Pancreas (tissue), 10 donors: ENCODE results near the gene BAHCC1. TPM values are rescaled to one million over a fixed set of nuclear protein-coding genes. Genes with fewer than 3 reads are reported as not detected.
A peak's percentile ranks its signal among the peaks of the same experiment; 100 is the strongest.

Experiments used
- ATAC-seq, 4 donors: fragments of 200-7000 bp; cut with Tn5 transposase; one replicate each; pipeline versions ENCODE4 v1.8.0 to v1.9.1; 2020; ENCODE audit warnings: mild to moderate bottlenecking in 4 of 4, moderate library complexity in 4 of 4
- DNase-seq, 6 donors: peaks; one replicate each; pipeline ENCODE4 v3.0.0-alpha.2; 2020
- FAIRE-seq: peaks from 2 replicates; lab custom pipeline; 2012; peaks lifted over from hg19 to GRCh38; lab: Jason Lieb, UNC
- H3K27ac ChIP-seq, 4 donors: fragments of 200-600 bp; sonication (generic); 1 replicate in 3 of 4; 2 replicates in 1 of 4; pipeline versions ENCODE4 v1.5.0 to v1.8.0; 2020
- H3K27me3 ChIP-seq, 4 donors: fragments of 200-600 bp; one replicate each; pipeline ENCODE4 v1.8.0; 2021
- H3K36me3 ChIP-seq, 3 donors: fragments of 200-600 bp; sonication (generic) in 1 of 3; one replicate each; pipeline versions ENCODE4 v1.5.0 to v1.8.0; 2020 to 2021
- H3K4me1 ChIP-seq, 3 donors: fragments of 200-600 bp; one replicate each; pipeline ENCODE4 v1.8.0; 2021
- H3K4me3 ChIP-seq, 4 donors: fragments of 200-600 bp; sonication (generic) in 2 of 4; one replicate each; pipeline versions ENCODE4 v1.5.0 to v1.8.0; 2020 to 2021
- H3K9me3 ChIP-seq, 4 donors: fragments of 200-600 bp; one replicate each; pipeline ENCODE4 v1.8.0; 2021
- CTCF ChIP-seq, 4 donors: fragments of 200-600 bp; sonication (generic) in 3 of 4; IDR thresholded peaks; one replicate each; pipeline versions ENCODE4 v1.5.0 to v1.8.0; 2021; ENCODE audit warnings: antibody characterized with exemption in 4 of 4
- WGBS, 2 donors: extraction: QIAGEN DNeasy Blood & Tissue Kit; methylation state at CpG; one replicate each; pipeline ENCODE4 v1.1.7; 2013; 5-methylcytosine and 5-hydroxymethylcytosine counted together
- intact Hi-C, 3 donors: fragments of 100-400 bp; cut with DNase I; formaldehyde crosslinking; loops; one replicate each; pipeline versions ENCODE4 v1.11.1 to v1.14.2; 2022
- polyA plus RNA-seq, 2 donors: library from polyadenylated mRNA; stranded (reverse); fragments of 200-250 nt; gene quantifications; one replicate each; pipeline ENCODE4 v1.2.3, GENCODE V29; 2013
- total RNA-seq, 6 donors: library from RNA; stranded (reverse); fragmentation: NEBNext Ultra II Directional in 4 of 6; extraction: Animal tissue kit (Norgen Biotek cat#: 25700) in 4 of 6; gene quantifications; one replicate each; pipeline versions ENCODE4 v1.2.1 to v1.2.4, GENCODE V29; 2021 to 2023
- donor health status: healthy with polysubstance abuse.
- donor health status: DM: no; HTN: no; CAD: no; lungs with moderate emphysema.
- donor health status: DM: no; HTN: no; CAD: no.
- donor health status: control.
- donor health status: control.
- donor health status: Bipolar disorder and iron deficiency.
- donor health status: DM: yes; HTN: yes; CAD: no.
- donor health status: DM: no; HTN: no; CAD: no.
- donor health status: DM: no; HTN: no; CAD: no.
- donor health status: DM: yes; HTN: yes; CAD: no.

Gene BAHCC1
- total and polyA plus RNA-seq, 8 donors = 8.0 to 24.1 (median 10.5) TPM

GRCh38 chr17:81404558-81405165, 9.4 kb downstream of the BAHCC1 start:
- 64% methylated on average over 11 of the region's 11 CpGs for WGBS, 2 donors
- FAIRE-seq (no peak), ATAC-seq (no peak), DNase-seq (no peak)
- no peak overlapping the region for H3K4me3 ChIP-seq
- intact Hi-C loops = loop anchor here in 2 of 3 donors (10.0 kb wide), 2 partner anchors 70 to 80 kb away; no protein-coding TSS in a partner anchor
- H3K4me1 ChIP-seq = peaks cover 0 to 4% (median 0%) of the 10 kb centered on the region in 3 donors
- no peak for TF ChIP-seq CTCF (IDR thresholded peaks at IDR 0.05)
- no peaks in the 10 kb centered on the region for H3K27me3 ChIP-seq
- no peaks in the 10 kb centered on the region for H3K36me3 ChIP-seq
- no peaks in the 10 kb centered on the region for H3K9me3 ChIP-seq
- H3K27ac ChIP-seq = peak overlapping the region in 1 of 4 donors; percentile 37

GRCh38 chr17:81405411-81405872, 10.2 kb downstream of the BAHCC1 start:
- no peak overlapping the region for H3K4me3 ChIP-seq
- intact Hi-C loops = loop anchor here in 2 of 3 donors (10.0 kb wide), 2 partner anchors 69 to 79 kb away; no protein-coding TSS in a partner anchor
- H3K9me3 ChIP-seq = no peaks in the 10 kb centered on the region
- H3K27me3 ChIP-seq = no peaks in the 10 kb centered on the region
- DNase-seq = no peak
- peaks cover 0 to 4% (median 0%) of the 10 kb centered on the region in 3 donors for H3K4me1 ChIP-seq
- no peak for TF ChIP-seq CTCF (IDR thresholded peaks at IDR 0.05)
- no peaks in the 10 kb centered on the region for H3K36me3 ChIP-seq
- no peak overlapping the region for H3K27ac ChIP-seq
- peak in 3 of 4 donors; percentile 12 to 26 (median 18) for ATAC-seq
- WGBS, 2 donors = 80 to 82% methylated on average over 7 of the region's 7 CpGs
- no peak for FAIRE-seq

GRCh38 chr17:81406117-81406953, 11.1 kb downstream of the BAHCC1 start:
- Histone ChIP-seq H3K36me3 (no peaks in the 10 kb centered on the region), H3K4me3 (no peak overlapping the region), H3K27ac (no peak overlapping the region), H3K4me1 (peaks cover 0 to 4% (median 0%) of the 10 kb centered on the region in 3 donors), H3K9me3 (no peaks in the 10 kb centered on the region), H3K27me3 (no peaks in the 10 kb centered on the region)
- FAIRE-seq (no peak), DNase-seq (no peak), ATAC-seq (no peak)
- WGBS, 2 donors = 85 to 86% methylated on average over 42 of the region's 42 CpGs
- TF ChIP-seq CTCF (IDR thresholded peaks at IDR 0.05) = no peak
- intact Hi-C loops = loop anchor here in 2 of 3 donors (10.0 kb wide), 2 partner anchors 68 to 78 kb away; no protein-coding TSS in a partner anchor

- TF ChIP-seq CTCF (IDR thresholded peaks at IDR 0.05) = no peak
- DNase-seq (no peak), FAIRE-seq (no peak), ATAC-seq (no peak)
- no peaks in the 10 kb centered on the region for H3K27me3 ChIP-seq
- no peaks in the 10 kb centered on the region for H3K9me3 ChIP-seq
- H3K27ac ChIP-seq = no peak overlapping the region
- WGBS, 2 donors = 88 to 89% methylated on average over 13 to 14 of the region's 14 CpGs
- intact Hi-C loops = loop anchor here in 2 of 3 donors (10.0 kb wide), 2 partner anchors 67 to 77 kb away; no protein-coding TSS in a partner anchor
- H3K36me3 ChIP-seq = no peaks in the 10 kb centered on the region
- H3K4me1 ChIP-seq = peaks cover 0 to 4% (median 0%) of the 10 kb centered on the region in 3 donors
- no peak overlapping the region for H3K4me3 ChIP-seq
Observed at GRCh38 chr17:81408049-81408448, 12.8 kb downstream of the BAHCC1 start.
